Amygdala (tissue), 56 donors: ENCODE measurements around the gene SNX5.
"Not testable (repeated sequence)": the region's sequence is repeated elsewhere in the genome, so short reads cannot be mapped to it uniquely, and the experiment has no call there.

Experiments
- DNase-seq, 56 donors: peaks; one replicate each; lab custom pipeline; 2025; lab: John Stamatoyannopoulos, UW

The SNX5 gene

GRCh38 chr20:17961587-17961940 is 7.0 kb downstream of the SNX5 start:
- no peak for DNase-seq

GRCh38 chr20:17960927-17961586 is 7.5 kb downstream of the SNX5 start:
- DNase-seq: no peak

GRCh38 chr20:17960400-17960885 is 8.2 kb downstream of the SNX5 start:
- not testable (repeated sequence) for DNase-seq

GRCh38 chr20:17959257-17959627 is 9.4 kb downstream of the SNX5 start:
- DNase-seq: no peak

DNA sequence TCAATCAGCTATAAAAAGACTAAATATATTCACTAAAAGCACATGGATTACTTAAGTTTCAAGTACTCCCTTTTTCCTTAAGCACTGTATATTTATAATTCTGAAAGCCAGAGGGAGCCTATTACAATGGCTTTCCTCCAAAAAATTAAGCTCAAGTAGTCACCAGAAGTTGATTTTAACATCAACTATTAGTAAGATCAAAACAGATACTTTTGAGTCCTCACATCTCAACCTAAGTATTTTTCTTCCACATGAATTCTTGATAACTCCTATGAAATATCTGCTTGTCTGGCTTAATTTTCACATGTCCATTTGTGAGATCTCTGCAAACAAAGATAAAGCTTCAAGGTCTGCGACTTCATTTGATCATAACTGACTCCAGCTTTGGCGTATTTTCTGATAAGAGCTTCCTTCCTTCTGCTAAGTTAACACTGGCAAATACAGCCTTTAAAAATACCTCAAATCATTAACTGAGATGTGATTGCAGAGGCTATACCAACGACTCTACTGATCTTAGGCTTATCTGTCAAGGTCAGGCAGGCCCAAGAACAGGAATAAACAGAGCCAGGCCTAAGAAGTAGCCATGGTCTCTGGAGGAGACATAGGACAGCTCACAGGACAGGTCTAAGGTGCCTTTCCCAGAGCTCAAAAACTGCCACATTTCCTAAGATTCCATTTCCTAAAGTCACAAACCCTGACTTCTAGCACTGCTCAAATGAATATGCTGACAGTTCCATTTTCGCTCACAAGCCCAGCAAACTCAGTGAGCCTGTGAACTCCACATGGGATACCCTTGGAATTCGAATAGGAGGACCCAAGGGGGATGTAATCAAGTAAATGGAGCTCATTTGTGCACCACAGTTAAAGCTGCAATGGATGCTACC is 10.0 kb downstream of the SNX5 start:
- no peak for DNase-seq

DNA sequence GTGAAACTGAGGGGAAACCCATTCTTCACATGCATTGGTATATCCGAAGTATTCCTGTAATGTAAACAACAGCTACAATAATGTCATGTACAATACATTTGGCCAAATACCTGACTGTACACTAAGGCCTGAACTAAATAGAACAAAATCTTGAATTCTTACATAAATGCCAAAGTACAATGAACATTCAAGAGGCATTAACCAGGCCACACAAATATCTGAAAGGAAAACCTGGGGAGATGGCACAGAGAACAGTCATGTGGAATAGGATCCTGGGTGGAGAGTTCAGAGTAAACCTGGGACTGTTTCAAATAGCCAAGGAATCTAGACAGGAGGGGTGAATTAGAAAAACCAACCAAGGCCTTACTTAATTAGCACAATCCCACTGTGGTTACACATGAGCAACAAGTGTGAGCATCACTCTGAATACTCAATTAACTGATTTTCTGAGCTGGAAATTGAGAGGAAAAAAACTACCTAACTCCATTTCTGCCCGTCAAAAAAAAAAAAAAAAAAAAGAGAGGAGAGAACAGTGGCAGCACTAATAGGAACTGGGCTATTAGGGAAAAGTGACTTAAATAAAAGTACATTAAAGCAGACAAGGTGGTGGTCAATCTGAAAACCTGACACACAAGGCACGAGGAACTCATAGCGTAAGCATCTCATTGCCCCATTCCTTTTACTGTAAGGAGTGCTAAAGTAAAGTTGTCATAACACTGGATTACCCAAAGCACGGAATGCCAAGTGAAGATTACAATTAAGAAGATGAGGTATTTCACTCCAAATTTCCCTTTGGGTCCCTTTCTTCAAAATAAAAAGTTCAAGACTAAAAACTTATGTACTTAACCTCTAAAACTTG is 10.9 kb downstream of the SNX5 start:
- DNase-seq: no peak

- DNase-seq: no peak
Measured at GRCh38 chr20:17956099-17956685, 12.4 kb downstream of the SNX5 start.

DNA sequence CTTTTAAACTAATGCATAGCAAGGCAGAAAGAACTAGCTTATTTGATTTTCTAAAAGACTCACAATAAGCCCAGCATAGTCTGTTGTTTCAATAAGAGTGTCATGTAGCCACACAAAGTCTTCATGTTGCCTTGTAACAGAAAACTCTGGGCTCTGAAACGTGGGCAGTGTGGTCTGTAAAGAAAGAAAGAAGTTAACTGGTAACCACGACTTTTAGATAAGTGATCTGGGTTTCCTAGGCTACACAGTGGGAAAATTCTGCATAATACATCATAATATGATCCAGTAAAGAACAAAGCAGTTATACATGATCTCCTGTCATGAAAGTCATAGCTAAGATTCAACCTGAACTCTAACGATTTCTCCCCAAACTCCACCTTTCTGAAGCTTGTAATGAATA is 13.3 kb downstream of the SNX5 start:
- DNase-seq: no peak

DNA sequence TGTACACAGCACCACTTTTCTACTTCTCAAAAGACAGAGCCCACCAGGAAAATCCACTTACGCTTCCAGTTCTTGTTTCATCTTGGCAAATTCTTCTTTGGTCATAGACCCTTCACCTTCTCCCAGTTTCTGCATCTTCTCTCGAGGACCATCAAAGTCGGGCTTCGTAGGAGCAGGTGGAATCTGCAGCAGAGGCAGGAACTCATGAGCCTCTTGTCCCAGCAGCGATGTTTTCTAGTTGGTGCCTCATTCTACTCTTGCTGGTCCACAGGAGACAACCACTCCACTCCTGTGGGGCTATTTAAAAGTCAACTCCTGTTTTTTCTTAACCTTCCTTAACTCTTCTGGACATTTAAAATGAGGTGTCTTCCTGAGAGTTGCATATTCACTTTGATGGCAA is 14.7 kb downstream of the SNX5 start:
- no peak for DNase-seq

- DNase-seq: no peak
Measured at GRCh38 chr20:17952692-17953684, 15.6 kb downstream of the SNX5 start.

DNA sequence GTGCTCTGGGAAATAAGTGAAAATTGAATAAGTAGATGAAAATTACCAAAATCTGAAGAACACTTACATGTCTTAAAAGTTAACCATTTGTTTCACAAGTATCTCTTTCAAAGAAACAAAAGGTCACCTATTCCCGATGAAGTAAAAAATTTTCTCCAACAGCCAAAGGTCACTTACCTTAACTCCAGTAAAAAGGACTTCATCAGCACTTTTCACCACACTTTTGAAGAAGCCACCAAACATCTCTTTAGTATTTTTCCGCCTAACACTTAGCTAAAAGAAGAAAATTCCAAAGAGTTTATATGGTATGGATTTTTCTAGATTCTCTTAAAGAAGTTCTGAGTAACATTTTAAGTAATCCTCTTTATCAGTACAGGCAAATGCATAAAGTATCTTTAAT is 17.3 kb downstream of the SNX5 start:
- DNase-seq: no peak

DNA sequence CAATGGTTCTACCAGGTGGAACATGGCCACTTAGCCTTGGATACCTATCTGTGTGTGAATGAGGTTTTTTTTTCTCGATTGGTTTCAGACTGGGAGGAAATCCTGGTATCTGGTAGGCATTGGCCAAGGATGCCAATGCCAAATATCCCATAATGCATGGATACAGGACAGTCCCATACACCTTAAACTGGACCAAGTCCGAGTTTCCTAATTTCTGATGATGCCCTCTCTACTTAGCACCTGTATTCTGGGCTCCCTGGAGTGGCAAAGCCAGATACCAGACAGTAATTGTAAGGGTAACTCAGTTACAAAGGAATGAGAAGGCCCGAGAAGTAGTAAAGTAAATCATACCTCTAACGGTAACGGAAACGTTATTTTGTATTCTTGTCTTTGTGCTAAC is 17.9 kb downstream of the SNX5 start:
- DNase-seq: no peak

DNA sequence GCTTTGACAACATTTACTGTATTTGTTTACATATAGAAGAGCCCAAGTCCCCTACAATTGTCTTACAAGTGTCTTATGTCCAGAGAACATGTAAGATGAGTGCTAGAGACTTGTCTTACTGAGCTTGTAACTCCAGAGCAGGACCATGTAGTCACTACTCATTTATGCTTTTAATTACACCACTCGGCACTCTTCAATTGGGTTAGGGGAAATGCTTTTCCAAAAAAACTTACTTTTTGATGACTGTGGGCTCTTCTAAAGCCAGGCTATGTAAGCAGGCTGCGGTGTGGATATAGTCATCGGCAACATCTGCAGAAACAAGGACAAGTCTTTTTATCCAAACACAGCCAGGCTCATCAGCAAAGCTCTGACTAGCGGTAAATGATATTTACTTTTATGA is 18.7 kb downstream of the SNX5 start:
- no peak for DNase-seq

GRCh38 chr20:17948442-17948841 is 20.2 kb downstream of the SNX5 start:
- no peak for DNase-seq

- DNase-seq: no peak
Measured at GRCh38 chr20:17947474-17947815, 21.1 kb downstream of the SNX5 start.

- no peak for DNase-seq
Measured at GRCh38 chr20:17946572-17947473, 21.8 kb downstream of the SNX5 start.

- no peak for DNase-seq
Measured at GRCh38 chr20:17946040-17946439, 22.6 kb downstream of the SNX5 start.

GRCh38 chr20:17944854-17945474 is 23.6 kb downstream of the SNX5 start:
- DNase-seq: no peak
